ENCODE results near the gene OTULINL. TPM values are rescaled to one million over a fixed set of nuclear protein-coding genes. Genes with fewer than 3 reads are reported as not detected.
"Not testable (repeated sequence)": the region's sequence is repeated elsewhere in the genome, so short reads cannot be mapped to it uniquely, and the experiment has no call there.

OTULINL gene
- total RNA-seq, 1 experiment from 2014 or later = 54.6 TPM

DNA sequence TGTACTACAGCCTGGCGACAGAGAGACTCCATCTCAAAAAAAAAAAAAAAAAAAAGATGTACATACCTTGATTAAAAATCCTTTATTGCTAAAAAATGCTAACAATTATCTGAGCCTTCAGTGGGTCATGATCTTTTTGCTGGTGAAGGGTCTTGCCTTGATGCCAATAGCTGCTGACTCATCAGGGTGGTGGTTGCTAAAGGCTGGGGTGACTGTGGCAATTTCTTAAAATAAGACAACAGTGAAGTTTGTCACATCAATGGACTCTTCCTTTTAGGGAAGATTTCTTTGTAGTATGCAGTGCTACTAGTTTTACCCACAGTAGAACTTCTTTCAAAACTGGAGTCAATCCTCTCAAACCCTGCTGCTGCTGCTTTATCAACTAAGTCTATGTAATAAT is 33.9 kb upstream of the OTULINL start:
- intact Hi-C loops (cut with micrococcal nuclease) = no loop called here
- no peaks in the 10 kb centered on the region for H3K36me3 ChIP-seq (ENCODE audit: low read depth, low read length)
- no peaks in the 10 kb centered on the region for H3K9me2 ChIP-seq (replicated peaks; ENCODE audit: low read length)
- ChIA-PET CTCF (no interaction called here), POLR2A (ENCODE audit: unreplicated experiment) (no interaction called here)
- H3K9ac ChIP-seq (ENCODE audit: low read length) = no peak overlapping the region
- H3K9me3 ChIP-seq (ENCODE audit: low read length) = no peaks in the 10 kb centered on the region
- H3K4me3 ChIP-seq (ENCODE audit: low read length) = no peak overlapping the region
- BruUV-seq (replicated peaks) = no TSS peak
- no peak overlapping the region for H3K27ac ChIP-seq (ENCODE audit: low read length)
- no peak overlapping the region for H3K4me2 ChIP-seq (ENCODE audit: low read length)
- H3K4me1 ChIP-seq (ENCODE audit: insufficient read depth, low read length) = no peaks in the 10 kb centered on the region
- no peak for TF ChIP-seq EZH2phosphoT487 (IDR thresholded peaks at IDR 0.05; ENCODE audit: borderline replicate concordance, low read length)
- TF ChIP-seq EZH2 (IDR thresholded peaks at IDR 0.05; ENCODE audit: low read length, unreplicated experiment) = no peak
- TF ChIP-seq, protein P1, sequence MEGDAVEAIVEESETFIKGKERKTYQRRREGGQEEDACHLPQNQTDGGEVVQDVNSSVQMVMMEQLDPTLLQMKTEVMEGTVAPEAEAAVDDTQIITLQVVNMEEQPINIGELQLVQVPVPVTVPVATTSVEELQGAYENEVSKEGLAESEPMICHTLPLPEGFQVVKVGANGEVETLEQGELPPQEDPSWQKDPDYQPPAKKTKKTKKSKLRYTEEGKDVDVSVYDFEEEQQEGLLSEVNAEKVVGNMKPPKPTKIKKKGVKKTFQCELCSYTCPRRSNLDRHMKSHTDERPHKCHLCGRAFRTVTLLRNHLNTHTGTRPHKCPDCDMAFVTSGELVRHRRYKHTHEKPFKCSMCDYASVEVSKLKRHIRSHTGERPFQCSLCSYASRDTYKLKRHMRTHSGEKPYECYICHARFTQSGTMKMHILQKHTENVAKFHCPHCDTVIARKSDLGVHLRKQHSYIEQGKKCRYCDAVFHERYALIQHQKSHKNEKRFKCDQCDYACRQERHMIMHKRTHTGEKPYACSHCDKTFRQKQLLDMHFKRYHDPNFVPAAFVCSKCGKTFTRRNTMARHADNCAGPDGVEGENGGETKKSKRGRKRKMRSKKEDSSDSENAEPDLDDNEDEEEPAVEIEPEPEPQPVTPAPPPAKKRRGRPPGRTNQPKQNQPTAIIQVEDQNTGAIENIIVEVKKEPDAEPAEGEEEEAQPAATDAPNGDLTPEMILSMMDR (conservative IDR thresholded peaks at IDR 0.05; ENCODE audit: low read depth, low read length) = no peak
- ATAC-seq = no peak
- no peaks in the 10 kb centered on the region for H3F3A ChIP-seq (ENCODE audit: low read length, unreplicated experiment)
- no peaks in the 10 kb centered on the region for H3K79me2 ChIP-seq (ENCODE audit: low read length)
- peak; percentile 27 for DNase-seq
- no peaks in the 10 kb centered on the region for H3K27me3 ChIP-seq (ENCODE audit: low read length)
- no peaks in the 10 kb centered on the region for H4K20me1 ChIP-seq (ENCODE audit: low read length)
- no peak overlapping the region for H2AFZ ChIP-seq (ENCODE audit: low read length)

DNA sequence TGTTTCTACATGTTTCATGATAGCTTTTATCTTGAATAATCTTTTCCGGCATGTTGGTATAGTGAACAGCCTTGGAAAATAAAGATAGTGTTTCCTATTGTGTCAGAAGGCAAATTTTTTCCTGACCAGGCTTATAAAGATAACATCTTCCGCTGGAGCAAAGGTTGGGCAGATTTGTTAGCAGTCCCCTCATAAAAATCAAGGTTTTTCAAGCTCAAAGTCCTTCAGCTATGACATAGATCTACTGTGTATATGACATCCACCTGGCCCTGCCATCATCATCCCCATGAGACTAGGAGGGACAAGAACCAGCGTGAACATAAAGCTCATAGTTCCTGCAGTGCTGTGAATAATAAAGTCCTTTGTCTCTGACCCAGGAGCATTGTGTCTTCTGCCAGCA is 30.4 kb upstream of the OTULINL start:
- Histone ChIP-seq H3K4me3 (ENCODE audit: low read length) (no peak overlapping the region), H3K4me1 (ENCODE audit: insufficient read depth, low read length) (peaks cover 7% of the 10 kb centered on the region; the same call in 1 of the 2 replicates), H3K4me2 (ENCODE audit: low read length) (no peak overlapping the region), H3K79me2 (ENCODE audit: low read length) (no peaks in the 10 kb centered on the region), H3F3A (ENCODE audit: low read length, unreplicated experiment) (no peaks in the 10 kb centered on the region), H4K20me1 (ENCODE audit: low read length) (no peaks in the 10 kb centered on the region), H3K36me3 (ENCODE audit: low read depth, low read length) (no peaks in the 10 kb centered on the region), H3K9me2 (replicated peaks; ENCODE audit: low read length) (no peaks in the 10 kb centered on the region), H3K9me3 (ENCODE audit: low read length) (no peaks in the 10 kb centered on the region), H2AFZ (ENCODE audit: low read length) (no peak overlapping the region), H3K9ac (ENCODE audit: low read length) (no peak overlapping the region), H3K27me3 (ENCODE audit: low read length) (no peaks in the 10 kb centered on the region), H3K27ac (ENCODE audit: low read length) (peak overlapping the region; percentile 17; the same call in 1 of the 2 replicates)
- BruUV-seq (replicated peaks) = no TSS peak
- peak; percentile 27 for DNase-seq
- TF ChIP-seq EZH2phosphoT487 (IDR thresholded peaks at IDR 0.05; ENCODE audit: borderline replicate concordance, low read length) (no peak), EZH2 (IDR thresholded peaks at IDR 0.05; ENCODE audit: low read length, unreplicated experiment) (no peak)
- TF ChIP-seq, protein P1 (conservative IDR thresholded peaks at IDR 0.05; ENCODE audit: low read depth, low read length) = no peak
- intact Hi-C loops (cut with micrococcal nuclease) = no loop called here
- POLR2A ChIA-PET (ENCODE audit: unreplicated experiment) = interaction anchor here (0.6 kb wide), 1 partner anchor 134 kb away, joined by 4 read pairs; no protein-coding TSS in a partner anchor
- peak; percentile 22; the same call in 1 of the 2 replicates for ATAC-seq
- CTCF ChIA-PET = no interaction called here

DNA sequence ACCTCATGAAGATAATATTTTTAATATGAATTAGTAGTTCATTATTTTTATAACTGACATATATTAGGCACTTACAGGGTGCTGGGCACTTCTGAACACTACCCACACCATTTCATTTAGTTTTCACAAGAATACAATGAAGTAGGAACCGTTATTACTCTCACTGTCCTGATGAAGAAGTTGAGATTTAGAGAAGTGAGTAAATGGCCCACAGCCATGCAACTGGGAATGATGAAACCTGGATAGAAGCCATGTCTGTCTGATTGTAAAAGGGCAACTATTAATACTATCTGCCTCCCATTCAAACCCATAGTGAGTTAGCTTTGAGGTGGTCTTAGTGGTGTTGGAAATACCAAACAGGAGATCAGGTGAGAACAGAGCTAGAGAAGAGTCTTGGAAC is 29.6 kb upstream of the OTULINL start:
- ChIA-PET POLR2A (ENCODE audit: unreplicated experiment) (no interaction called here), CTCF (no interaction called here)
- no peak overlapping the region for H3K4me3 ChIP-seq (ENCODE audit: low read length)
- ATAC-seq (no peak), DNase-seq (no peak)
- H3K4me1 ChIP-seq (ENCODE audit: insufficient read depth, low read length) = peaks cover 7% of the 10 kb centered on the region; the same call in 1 of the 2 replicates
- TF ChIP-seq EZH2 (IDR thresholded peaks at IDR 0.05; ENCODE audit: low read length, unreplicated experiment) (no peak), EZH2phosphoT487 (IDR thresholded peaks at IDR 0.05; ENCODE audit: borderline replicate concordance, low read length) (no peak)
- TF ChIP-seq, protein P1 (conservative IDR thresholded peaks at IDR 0.05; ENCODE audit: low read depth, low read length) = no peak
- no peaks in the 10 kb centered on the region for H4K20me1 ChIP-seq (ENCODE audit: low read length)
- H3K9ac ChIP-seq (ENCODE audit: low read length) = no peak overlapping the region
- intact Hi-C loops (cut with micrococcal nuclease) = no loop called here
- H2AFZ ChIP-seq (ENCODE audit: low read length) = no peak overlapping the region
- H3K36me3 ChIP-seq (ENCODE audit: low read depth, low read length) = no peaks in the 10 kb centered on the region
- no peaks in the 10 kb centered on the region for H3F3A ChIP-seq (ENCODE audit: low read length, unreplicated experiment)
- no peak overlapping the region for H3K4me2 ChIP-seq (ENCODE audit: low read length)
- H3K9me2 ChIP-seq (replicated peaks; ENCODE audit: low read length) = no peaks in the 10 kb centered on the region
- BruUV-seq (replicated peaks) = no TSS peak
- no peak overlapping the region for H3K27ac ChIP-seq (ENCODE audit: low read length)
- no peaks in the 10 kb centered on the region for H3K9me3 ChIP-seq (ENCODE audit: low read length)
- no peaks in the 10 kb centered on the region for H3K27me3 ChIP-seq (ENCODE audit: low read length)
- H3K79me2 ChIP-seq (ENCODE audit: low read length) = no peaks in the 10 kb centered on the region

DNA sequence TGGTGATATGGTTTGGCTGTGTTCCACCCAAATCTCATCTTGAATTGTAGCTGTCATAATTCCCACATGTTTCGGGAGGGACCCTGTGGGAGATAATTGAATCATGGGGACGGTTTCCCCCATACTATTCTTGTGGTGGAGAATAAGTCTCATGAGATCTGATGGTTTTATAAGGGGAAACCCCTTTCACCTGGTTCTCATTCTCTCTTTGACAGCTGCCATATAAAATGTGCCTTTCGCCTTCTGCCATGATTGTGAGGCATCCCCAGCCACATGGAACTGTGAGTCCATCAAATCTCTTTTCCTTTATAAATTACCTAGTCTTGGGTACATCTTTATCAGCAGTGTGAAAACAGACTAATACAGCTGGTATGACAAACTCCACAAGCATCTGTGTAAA is 27.3 kb upstream of the OTULINL start:
- intact Hi-C loops (cut with micrococcal nuclease); H3K27ac ChIP-seq (ENCODE audit: low read length); H4K20me1 ChIP-seq (ENCODE audit: low read length); H3K9me2 ChIP-seq (replicated peaks; ENCODE audit: low read length); H3K9ac ChIP-seq (ENCODE audit: low read length); H3K9me3 ChIP-seq (ENCODE audit: low read length); BruUV-seq (replicated peaks); ATAC-seq; H3K4me3 ChIP-seq (ENCODE audit: low read length); DNase-seq; CTCF ChIA-PET; H3K79me2 ChIP-seq (ENCODE audit: low read length); H2AFZ ChIP-seq (ENCODE audit: low read length); POLR2A ChIA-PET (ENCODE audit: unreplicated experiment); H3F3A ChIP-seq (ENCODE audit: low read length, unreplicated experiment); H3K36me3 ChIP-seq (ENCODE audit: low read depth, low read length); H3K4me1 ChIP-seq (ENCODE audit: insufficient read depth, low read length); H3K4me2 ChIP-seq (ENCODE audit: low read length); H3K27me3 ChIP-seq (ENCODE audit: low read length): not testable (repeated sequence)
